Adrenal gland (tissue), 5 donors: ENCODE results near the gene LRRC10B.

Experiments
- POLR2A ChIP-seq, 2 donors: fragments of 450-650 bp; IDR thresholded peaks; one replicate each; pipeline ENCODE4 v1.6.1; 2017; ENCODE audit warnings: antibody characterized with exemption in 2 of 2, mild to moderate bottlenecking in 2 of 2, moderate library complexity in 1 of 2
- TF ChIP-seq, protein P1 (sequence below), 6 experiments: fragments of 450-650 bp in 4 of 6; fragments of 200-600 bp in 2 of 6; sonication (generic) in 1 of 6; IDR thresholded peaks; 1 replicate in 5 of 6; 2 replicates in 1 of 6; pipeline versions ENCODE4 v1.5.1 to v1.8.0; 2016 to 2021; ENCODE audit warnings: antibody characterized with exemption in 6 of 6, mild to moderate bottlenecking in 2 of 6, moderate library complexity in 1 of 6
- donor health status: DM: no; HTN: no; CAD: no.

DNA sequence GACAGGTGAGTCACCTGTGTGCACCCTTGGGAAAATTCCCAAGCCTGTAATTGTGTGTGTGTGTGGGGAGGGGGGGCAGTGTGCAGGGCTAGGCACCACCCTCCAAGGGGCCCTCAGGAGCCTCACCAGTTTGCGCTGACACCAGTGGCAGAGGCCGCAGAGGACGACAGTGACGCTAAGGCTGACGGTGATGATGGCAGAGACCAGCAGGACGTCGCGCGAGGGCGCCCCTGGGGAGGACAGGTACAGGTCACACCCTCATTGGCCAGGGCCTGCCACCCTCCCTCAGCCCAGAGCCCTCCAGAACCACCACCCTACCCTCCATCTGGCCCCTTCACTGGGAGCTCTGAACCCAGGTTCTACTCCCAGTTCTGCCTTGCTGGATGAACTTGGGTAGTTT is 47.4 kb downstream of the LRRC10B start:
- TF ChIP-seq, protein P1, sequence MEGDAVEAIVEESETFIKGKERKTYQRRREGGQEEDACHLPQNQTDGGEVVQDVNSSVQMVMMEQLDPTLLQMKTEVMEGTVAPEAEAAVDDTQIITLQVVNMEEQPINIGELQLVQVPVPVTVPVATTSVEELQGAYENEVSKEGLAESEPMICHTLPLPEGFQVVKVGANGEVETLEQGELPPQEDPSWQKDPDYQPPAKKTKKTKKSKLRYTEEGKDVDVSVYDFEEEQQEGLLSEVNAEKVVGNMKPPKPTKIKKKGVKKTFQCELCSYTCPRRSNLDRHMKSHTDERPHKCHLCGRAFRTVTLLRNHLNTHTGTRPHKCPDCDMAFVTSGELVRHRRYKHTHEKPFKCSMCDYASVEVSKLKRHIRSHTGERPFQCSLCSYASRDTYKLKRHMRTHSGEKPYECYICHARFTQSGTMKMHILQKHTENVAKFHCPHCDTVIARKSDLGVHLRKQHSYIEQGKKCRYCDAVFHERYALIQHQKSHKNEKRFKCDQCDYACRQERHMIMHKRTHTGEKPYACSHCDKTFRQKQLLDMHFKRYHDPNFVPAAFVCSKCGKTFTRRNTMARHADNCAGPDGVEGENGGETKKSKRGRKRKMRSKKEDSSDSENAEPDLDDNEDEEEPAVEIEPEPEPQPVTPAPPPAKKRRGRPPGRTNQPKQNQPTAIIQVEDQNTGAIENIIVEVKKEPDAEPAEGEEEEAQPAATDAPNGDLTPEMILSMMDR (IDR thresholded peaks at IDR 0.05): no peak
- no peak for TF ChIP-seq POLR2A (IDR thresholded peaks at IDR 0.05)
